ENCODE results near the gene ITGAL. TPM values are rescaled to one million over a fixed set of nuclear protein-coding genes. Genes with fewer than 3 reads are reported as not detected.
"Not testable (repeated sequence)": the region's sequence is repeated elsewhere in the genome, so short reads cannot be mapped to it uniquely, and the experiment has no call there.

ITGAL gene
- total RNA-seq, 2 donors from 2014 or later = 322 to 338 TPM

DNA sequence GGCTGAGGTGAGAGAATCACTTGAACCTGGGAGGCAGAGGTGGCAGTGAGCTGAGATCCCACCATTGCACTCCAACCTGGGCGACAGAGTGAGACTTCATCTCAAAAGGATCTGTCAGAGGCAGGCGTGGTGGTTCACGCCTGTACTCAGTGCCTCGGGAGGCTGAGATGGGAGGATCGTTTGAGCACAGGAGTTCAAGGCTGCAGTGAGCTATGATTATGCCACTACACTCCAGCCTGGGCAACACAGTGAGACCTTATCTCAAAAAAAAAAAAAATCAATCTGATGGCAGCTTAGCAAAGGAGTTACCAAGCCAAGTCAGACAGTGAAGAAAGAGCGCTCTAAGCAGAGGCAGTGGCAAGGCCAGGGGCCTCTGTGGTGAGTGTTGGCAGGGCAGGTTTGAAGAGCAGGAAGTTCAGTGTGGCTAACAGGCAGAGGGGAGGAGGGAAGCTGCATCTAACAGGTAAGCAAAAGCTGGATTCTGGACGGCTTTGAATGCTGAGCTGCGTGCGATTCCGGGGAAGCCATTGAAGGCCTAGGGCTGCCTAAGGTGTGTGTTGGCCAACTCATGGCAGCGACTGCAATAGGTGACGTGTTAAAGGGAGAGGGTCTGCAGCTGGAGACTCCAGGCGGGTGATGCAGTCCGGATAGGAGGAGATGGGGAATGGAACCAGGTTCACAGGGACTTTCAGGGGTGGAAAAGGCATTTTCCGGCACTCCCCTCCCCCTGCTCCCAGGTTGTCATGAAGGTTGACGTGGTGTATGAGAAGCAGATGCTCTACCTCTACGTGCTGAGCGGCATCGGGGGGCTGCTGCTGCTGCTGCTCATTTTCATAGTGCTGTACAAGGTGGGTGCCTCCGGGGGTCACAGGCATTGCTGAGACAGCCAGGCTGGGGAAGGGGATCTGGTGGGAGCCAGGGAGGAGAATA, 46.8 kb downstream of the ITGAL start:
- DNase-seq = no peak
- peak overlapping the region; percentile 70 for H3K27ac Mint-ChIP-seq
- no peaks in the 10 kb centered on the region for H3K27me3 Mint-ChIP-seq
- H3K9me3 ChIP-seq (ENCODE audit: control insufficient read depth, low read length, poor library complexity, severe bottlenecking) = no peaks in the 10 kb centered on the region
- peaks cover 11% of the 10 kb centered on the region for H3K36me3 Mint-ChIP-seq (ENCODE audit: low read depth)
- ATAC-seq = no peak
- H3K4me3 Mint-ChIP-seq = no peak overlapping the region
- peaks cover 19% of the 10 kb centered on the region for H3K4me1 Mint-ChIP-seq

DNA sequence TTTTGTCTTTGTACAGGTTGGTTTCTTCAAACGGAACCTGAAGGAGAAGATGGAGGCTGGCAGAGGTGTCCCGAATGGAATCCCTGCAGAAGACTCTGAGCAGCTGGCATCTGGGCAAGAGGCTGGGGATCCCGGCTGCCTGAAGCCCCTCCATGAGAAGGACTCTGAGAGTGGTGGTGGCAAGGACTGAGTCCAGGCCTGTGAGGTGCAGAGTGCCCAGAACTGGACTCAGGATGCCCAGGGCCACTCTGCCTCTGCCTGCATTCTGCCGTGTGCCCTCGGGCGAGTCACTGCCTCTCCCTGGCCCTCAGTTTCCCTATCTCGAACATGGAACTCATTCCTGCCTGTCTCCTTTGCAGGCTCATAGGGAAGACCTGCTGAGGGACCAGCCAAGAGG, 48.9 kb downstream of the ITGAL start:
- H3K27me3 Mint-ChIP-seq = no peaks in the 10 kb centered on the region
- H3K27ac Mint-ChIP-seq = peak overlapping the region; percentile 27
- peaks cover 11% of the 10 kb centered on the region for H3K36me3 Mint-ChIP-seq (ENCODE audit: low read depth)
- no peak overlapping the region for H3K4me3 Mint-ChIP-seq
- H3K9me3 ChIP-seq (ENCODE audit: control insufficient read depth, low read length, poor library complexity, severe bottlenecking) = no peaks in the 10 kb centered on the region
- DNase-seq = no peak
- ATAC-seq = no peak
- H3K4me1 Mint-ChIP-seq = peaks cover 15% of the 10 kb centered on the region

DNA sequence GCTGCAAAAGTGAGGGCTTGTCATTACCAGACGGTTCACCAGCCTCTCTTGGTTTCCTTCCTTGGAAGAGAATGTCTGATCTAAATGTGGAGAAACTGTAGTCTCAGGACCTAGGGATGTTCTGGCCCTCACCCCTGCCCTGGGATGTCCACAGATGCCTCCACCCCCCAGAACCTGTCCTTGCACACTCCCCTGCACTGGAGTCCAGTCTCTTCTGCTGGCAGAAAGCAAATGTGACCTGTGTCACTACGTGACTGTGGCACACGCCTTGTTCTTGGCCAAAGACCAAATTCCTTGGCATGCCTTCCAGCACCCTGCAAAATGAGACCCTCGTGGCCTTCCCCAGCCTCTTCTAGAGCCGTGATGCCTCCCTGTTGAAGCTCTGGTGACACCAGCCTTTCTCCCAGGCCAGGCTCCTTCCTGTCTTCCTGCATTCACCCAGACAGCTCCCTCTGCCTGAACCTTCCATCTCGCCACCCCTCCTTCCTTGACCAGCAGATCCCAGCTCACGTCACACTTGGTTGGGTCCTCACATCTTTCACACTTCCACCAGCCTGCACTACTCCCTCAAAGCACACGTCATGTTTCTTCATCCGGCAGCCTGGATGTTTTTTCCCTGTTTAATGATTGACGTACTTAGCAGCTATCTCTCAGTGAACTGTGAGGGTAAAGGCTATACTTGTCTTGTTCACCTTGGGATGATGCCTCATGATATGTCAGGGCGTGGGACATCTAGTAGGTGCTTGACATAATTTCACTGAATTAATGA, 49.5 kb downstream of the ITGAL start:
- ATAC-seq = no peak
- Mint-ChIP-seq H3K36me3 (ENCODE audit: low read depth) (peaks cover 11% of the 10 kb centered on the region), H3K27ac (peak overlapping the region; percentile 27), H3K4me1 (peaks cover 13% of the 10 kb centered on the region), H3K27me3 (no peaks in the 10 kb centered on the region), H3K4me3 (peak overlapping the region; percentile 22)
- H3K9me3 ChIP-seq (ENCODE audit: control insufficient read depth, low read length, poor library complexity, severe bottlenecking) = no peaks in the 10 kb centered on the region
- DNase-seq = no peak

DNA sequence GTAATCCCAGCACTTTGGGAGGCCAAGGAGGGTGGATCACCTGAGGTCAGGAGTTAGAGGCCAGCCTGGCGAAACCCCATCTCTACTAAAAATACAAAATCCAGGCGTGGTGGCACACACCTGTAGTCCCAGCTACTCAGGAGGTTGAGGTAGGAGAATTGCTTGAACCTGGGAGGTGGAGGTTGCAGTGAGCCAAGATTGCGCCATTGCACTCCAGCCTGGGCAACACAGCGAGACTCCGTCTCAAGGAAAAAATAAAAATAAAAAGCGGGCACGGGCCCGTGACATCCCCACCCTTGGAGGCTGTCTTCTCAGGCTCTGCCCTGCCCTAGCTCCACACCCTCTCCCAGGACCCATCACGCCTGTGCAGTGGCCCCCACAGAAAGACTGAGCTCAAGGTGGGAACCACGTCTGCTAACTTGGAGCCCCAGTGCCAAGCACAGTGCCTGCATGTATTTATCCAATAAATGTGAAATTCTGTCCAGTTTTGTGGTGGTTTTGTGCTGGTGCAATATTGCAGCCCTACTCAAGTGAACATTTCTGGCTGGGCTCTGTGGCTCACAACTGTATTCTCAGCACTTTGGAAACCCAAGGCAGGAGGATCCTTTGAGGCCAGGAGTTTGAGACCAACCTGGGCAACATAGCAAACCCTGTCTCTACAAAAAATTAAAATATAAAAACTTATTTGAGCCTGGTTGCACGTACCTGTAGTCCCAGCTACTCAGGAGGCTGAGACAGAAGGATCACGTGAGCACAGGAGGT, 50.3 kb downstream of the ITGAL start:
- not testable (repeated sequence) for DNase-seq; ATAC-seq; H3K9me3 ChIP-seq (ENCODE audit: control insufficient read depth, low read length, poor library complexity, severe bottlenecking); H3K27me3 Mint-ChIP-seq; H3K4me3 Mint-ChIP-seq
- peaks cover 20% of the 10 kb centered on the region for H3K4me1 Mint-ChIP-seq
- H3K36me3 Mint-ChIP-seq (ENCODE audit: low read depth) = peaks cover 11% of the 10 kb centered on the region
- peak overlapping the region; percentile 27 for H3K27ac Mint-ChIP-seq

DNA sequence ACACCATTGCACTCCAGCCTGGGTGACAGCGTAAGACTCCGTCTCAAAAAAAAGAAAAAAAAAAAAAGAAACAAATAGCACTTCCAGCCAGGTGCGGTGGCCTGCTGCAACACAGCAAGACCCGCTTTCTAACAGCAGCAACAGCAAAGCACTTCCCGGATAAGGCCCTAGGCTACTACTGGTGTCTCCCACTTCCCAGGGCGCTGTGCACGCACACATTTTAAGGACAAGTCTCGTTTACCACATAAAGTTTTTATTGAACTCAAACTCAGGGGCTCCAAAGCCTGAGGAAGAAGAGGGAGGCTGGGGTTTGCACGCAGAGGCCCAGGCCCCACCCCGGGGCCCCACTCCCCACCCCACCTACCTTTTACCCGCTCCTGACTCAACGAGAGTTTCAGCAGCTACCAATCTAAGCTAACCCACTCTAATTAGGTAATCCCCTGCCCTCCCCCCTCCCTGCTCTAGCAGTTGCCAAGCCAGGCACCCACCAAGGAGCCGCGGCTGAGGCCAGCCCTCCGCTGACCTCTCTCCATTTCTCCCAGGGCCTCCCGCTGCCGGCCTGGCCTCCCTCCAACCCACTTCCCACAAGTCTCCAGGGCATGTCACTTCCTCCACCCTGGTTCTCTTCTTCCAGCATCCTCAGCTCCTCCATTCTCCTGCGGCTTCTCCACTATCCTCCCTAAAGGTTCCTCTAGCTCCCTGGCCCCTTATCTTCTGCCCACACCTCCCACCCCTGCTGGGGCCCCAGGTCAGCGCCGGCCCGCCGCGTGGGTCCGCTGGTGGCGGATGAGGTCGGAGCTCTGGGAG, 51.4 kb downstream of the ITGAL start:
- peaks cover 23% of the 10 kb centered on the region for H3K4me1 Mint-ChIP-seq
- H3K9me3 ChIP-seq (ENCODE audit: control insufficient read depth, low read length, poor library complexity, severe bottlenecking) = no peaks in the 10 kb centered on the region
- no peak overlapping the region for H3K4me3 Mint-ChIP-seq

DNA sequence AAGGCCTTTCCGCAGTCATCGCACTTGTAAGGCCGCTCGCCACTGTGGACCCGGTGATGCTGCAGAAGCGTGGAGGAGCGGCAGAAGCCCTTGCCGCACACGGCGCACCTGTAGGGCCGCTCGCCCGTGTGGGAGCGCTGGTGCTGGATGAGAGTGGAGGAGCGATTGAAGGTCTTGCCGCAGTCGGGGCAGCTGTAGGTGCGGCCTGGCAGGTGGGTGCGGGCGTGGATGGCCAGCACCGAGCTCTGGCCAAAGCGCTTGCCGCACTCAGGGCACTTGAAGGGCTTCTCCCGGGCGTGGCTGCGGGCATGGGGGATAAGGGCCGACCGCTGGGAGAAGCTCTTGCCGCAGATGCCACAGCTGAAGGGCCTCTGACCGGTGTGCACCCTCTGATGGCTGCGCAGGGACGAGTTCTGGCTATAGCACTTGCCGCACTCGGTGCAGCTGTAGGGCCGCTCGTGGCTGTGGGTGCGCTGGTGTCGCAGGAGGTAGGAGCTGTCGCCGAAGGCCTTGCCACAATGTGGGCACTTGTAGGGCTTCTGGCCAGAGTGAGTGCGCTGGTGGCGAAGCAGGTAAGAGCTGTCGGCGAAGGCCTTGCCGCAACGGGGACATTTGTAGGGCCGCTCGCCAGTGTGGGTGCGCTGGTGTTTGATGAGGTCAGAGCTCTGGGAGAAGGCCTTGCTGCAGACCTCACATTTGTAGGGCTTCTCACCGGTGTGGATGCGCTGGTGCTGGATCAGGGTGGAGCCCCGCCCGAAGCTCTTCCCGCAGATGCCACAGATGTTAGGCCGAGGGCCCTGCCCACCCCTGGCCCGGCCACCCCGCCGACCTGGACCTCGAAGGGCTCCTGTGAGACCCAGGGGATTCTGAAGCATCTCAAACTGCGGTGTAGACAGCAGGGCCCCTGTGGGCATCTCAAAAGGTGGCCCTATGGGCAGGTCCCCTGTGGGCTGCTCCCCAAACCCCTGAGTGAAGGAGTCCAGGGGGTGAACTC, 52.3 kb downstream of the ITGAL start:
- peaks cover 3% of the 10 kb centered on the region for H3K36me3 Mint-ChIP-seq (ENCODE audit: low read depth)
- H3K4me1 Mint-ChIP-seq = peaks cover 23% of the 10 kb centered on the region
- H3K9me3 ChIP-seq (ENCODE audit: control insufficient read depth, low read length, poor library complexity, severe bottlenecking) = no peaks in the 10 kb centered on the region
- ATAC-seq (no peak), DNase-seq (no peak)
- no peaks in the 10 kb centered on the region for H3K27me3 Mint-ChIP-seq
- H3K27ac Mint-ChIP-seq = peak overlapping the region; percentile 8
- H3K4me3 Mint-ChIP-seq = peak overlapping the region; percentile 63

More for the DNA sequence above, 51.4 kb downstream of the ITGAL start:
- Mint-ChIP-seq H3K27me3 (no peaks in the 10 kb centered on the region), H3K27ac (no peak overlapping the region), H3K36me3 (ENCODE audit: low read depth) (peaks cover 11% of the 10 kb centered on the region)
- ATAC-seq (no peak), DNase-seq (no peak)

DNA sequence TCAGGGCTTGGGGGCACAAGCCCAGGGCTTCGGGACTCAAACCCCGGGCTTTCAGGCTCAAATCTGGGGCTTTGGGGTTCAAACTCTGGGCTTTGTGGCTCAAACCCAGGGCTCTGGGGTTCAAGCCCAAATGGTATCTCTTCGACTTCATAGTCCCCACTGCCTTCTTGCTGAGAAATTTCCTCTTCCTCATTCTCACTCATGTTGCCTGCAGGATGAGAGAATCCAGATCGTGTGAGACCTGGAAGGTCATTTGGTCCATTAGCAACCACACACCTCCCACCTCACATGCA, 53.2 kb downstream of the ITGAL start:
- no peaks in the 10 kb centered on the region for H3K27me3 Mint-ChIP-seq
- H3K9me3 ChIP-seq (ENCODE audit: control insufficient read depth, low read length, poor library complexity, severe bottlenecking) = no peaks in the 10 kb centered on the region
- H3K27ac Mint-ChIP-seq = peak overlapping the region; percentile 8
- H3K4me3 Mint-ChIP-seq = peak overlapping the region; percentile 80
- no peak for ATAC-seq
- H3K4me1 Mint-ChIP-seq = peaks cover 27% of the 10 kb centered on the region
- DNase-seq = no peak
- H3K36me3 Mint-ChIP-seq (ENCODE audit: low read depth) = peaks cover 3% of the 10 kb centered on the region

DNA sequence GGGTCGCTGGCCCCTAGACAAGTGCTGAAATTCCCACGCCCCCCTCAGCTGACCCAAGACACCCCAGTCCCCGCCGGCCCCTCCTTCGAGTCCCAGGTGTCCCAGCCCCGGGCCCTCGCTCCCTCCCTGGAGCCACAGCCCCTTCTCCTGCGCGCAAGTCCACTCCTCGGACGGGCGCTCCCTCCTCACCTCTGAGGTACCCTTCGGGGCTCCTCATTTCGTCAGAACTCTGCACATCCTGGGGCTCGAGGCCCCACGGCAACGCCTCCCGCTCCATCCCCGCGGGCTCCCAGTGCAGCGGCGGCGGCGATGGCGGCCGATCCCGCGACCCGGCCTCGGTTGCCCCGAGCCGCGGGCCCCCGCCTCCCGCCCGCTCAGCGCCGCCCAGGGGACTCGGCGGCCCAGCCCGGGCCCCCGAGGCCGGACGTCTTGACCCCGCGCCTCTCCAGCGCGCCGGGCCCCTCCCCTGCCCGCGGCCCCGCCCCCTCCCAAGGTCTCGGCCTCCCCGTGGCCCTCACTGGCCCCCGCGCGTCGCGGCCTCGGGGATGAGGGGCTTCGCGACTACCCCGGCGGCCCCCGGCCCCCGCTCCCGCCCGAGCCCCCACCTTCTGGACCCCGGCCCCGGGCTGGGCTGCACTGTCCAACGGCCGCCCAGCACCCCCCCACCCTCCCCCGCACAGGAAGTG, 53.7 kb downstream of the ITGAL start, which contains the start of gene ZNF768:
Gene ZNF768 (minus strand): TSS at position 430 of the 686 bp plus-strand sequence. CDS start 153 bp downstream, at position 277.
- H3K27me3 Mint-ChIP-seq = no peaks in the 10 kb centered on the region
- no peaks in the 10 kb centered on the region for H3K9me3 ChIP-seq (ENCODE audit: control insufficient read depth, low read length, poor library complexity, severe bottlenecking)
- H3K4me3 Mint-ChIP-seq = peak within 1 kb of the TSS; percentile 89
- peak in 2 of 3 donors; percentile 35 to 46 for DNase-seq
- ATAC-seq = peak; percentile 22
- H3K27ac Mint-ChIP-seq = peak within 1 kb of the TSS; percentile 85
- H3K4me1 Mint-ChIP-seq = peaks cover 30% of the 10 kb centered on the region
- H3K36me3 Mint-ChIP-seq (ENCODE audit: low read depth) = peaks cover 3% of the 10 kb centered on the region

DNA sequence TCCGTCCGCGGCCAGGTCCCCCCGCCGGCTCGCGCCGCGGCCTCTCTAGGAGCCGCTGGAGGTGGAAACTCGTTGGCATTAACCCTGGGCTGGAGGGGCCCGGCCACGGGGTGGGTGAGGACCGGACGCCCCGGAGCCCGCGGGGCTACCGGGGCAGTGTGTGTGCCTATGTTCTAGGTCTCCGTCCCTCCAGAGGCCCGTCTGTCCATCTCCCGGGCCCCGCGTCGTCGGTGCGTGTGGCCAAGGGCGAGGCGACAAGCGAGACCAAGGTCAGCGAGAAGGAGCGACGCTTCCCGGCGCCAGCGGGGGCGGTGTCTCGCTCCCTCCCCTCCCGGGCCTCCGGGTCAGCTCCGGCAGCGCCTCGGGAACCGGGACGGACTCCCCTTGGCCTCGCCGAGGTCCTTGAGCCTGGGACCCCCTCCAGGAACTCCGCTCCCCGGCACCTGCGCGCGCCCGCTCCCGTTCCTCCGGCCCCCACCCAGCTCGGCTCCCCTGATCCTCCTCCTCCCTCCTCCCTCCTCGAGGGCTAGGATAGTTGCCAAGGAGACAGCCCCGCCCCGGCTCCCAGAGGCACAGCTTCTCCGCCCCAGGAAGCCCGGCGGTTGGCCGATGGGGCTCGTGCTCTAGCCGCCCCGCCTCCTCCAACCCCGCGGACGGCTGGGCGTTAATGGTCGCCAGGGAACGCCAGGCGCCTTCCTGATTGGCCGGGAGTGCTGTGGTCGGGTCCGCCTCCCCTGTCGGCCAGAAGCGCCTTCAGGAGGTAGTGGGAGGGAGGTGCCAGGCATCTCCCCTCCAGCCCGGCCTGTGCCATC, 54.5 kb downstream of the ITGAL start:
- peak; percentile 73 for ATAC-seq
- Mint-ChIP-seq H3K27ac (peak overlapping the region; percentile 85), H3K27me3 (no peaks in the 10 kb centered on the region), H3K4me1 (peaks cover 28% of the 10 kb centered on the region), H3K4me3 (peak overlapping the region; percentile 89), H3K36me3 (ENCODE audit: low read depth) (peaks cover 3% of the 10 kb centered on the region)
- H3K9me3 ChIP-seq (ENCODE audit: control insufficient read depth, low read length, poor library complexity, severe bottlenecking) = no peaks in the 10 kb centered on the region
- DNase-seq = peak; percentile 60 to 86 (median 83)

DNA sequence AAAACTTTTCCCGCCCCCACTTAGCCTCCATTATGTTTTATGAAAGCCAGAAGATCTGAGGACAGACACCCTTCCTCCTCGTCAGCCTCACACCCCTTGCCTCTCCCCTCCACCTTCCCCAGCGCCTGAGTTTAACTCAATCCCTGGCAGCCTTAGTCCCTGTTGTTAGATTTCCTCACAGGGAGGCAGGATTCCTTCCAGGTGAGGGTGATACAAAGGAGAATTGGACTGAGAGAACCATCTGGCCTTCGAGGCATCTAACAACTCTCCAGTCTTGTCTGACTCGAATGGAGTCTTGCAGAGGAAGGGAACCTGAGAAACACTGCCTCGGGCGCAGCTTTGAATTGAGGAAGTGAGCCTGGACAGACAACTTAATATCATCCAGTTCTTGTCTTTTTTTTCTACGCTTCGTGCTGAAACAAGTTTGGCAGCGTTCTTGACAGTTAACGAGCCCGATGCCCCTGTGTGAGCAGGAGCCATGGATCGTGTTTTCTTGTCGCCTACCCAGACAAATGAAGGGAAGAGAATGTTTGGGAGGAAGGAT, 55.2 kb downstream of the ITGAL start:
- DNase-seq (no peak), ATAC-seq (no peak)
- H3K27ac Mint-ChIP-seq = peak overlapping the region; percentile 85
- peaks cover 24% of the 10 kb centered on the region for H3K4me1 Mint-ChIP-seq
- H3K27me3 Mint-ChIP-seq = no peaks in the 10 kb centered on the region
- H3K36me3 Mint-ChIP-seq (ENCODE audit: low read depth) = no peaks in the 10 kb centered on the region
- H3K4me3 Mint-ChIP-seq = peak overlapping the region; percentile 89
- no peaks in the 10 kb centered on the region for H3K9me3 ChIP-seq (ENCODE audit: control insufficient read depth, low read length, poor library complexity, severe bottlenecking)
